Glutamatergic neuron (in vitro differentiated cells): Measurements from ENCODE around the gene PALLD. TPM values are rescaled to one million over a fixed set of nuclear protein-coding genes. Genes with fewer than 3 reads are reported as not detected.

Experiments used
- DNase-seq: peaks from one replicate; pipeline ENCODE4 v3.0.0; 2022
- H3K27ac Mint-ChIP-seq: one replicate; pipeline ENCODE4 v1.8.0; 2020; ENCODE audit warnings: mild to moderate bottlenecking, mixed read lengths, inconsistent platforms; ENCODE audit not compliant: unreplicated experiment
- H3K27me3 Mint-ChIP-seq: one replicate; pipeline ENCODE4 v1.8.0; 2020; ENCODE audit warnings: mild to moderate bottlenecking, moderate library complexity, mixed read lengths, inconsistent platforms; ENCODE audit not compliant: unreplicated experiment
- H3K36me3 Mint-ChIP-seq: one replicate; pipeline ENCODE4 v1.8.0; 2020; ENCODE audit warnings: mild to moderate bottlenecking, mixed read lengths, inconsistent platforms; ENCODE audit not compliant: unreplicated experiment
- H3K4me1 Mint-ChIP-seq: one replicate; pipeline ENCODE4 v1.8.0; 2020; ENCODE audit warnings: mild to moderate bottlenecking, low read depth, mixed read lengths, inconsistent platforms; ENCODE audit not compliant: unreplicated experiment
- H3K4me3 Mint-ChIP-seq: one replicate; pipeline ENCODE4 v1.8.0; 2020; ENCODE audit warnings: mild to moderate bottlenecking, mixed read lengths, inconsistent platforms; ENCODE audit not compliant: unreplicated experiment
- H3K9me3 Mint-ChIP-seq: one replicate; pipeline ENCODE4 v1.8.0; 2020; ENCODE audit warnings: mild to moderate bottlenecking, moderate library complexity, mixed read lengths, inconsistent platforms; ENCODE audit not compliant: unreplicated experiment
- total RNA-seq: library from RNA; stranded (reverse); fragmentation: NEBNext Ultra II Directional; extraction: Animal tissue kit (Norgen Biotek cat#: 25700); gene quantifications from one replicate; pipeline ENCODE4 v1.2.1, GENCODE V29; 2021; ENCODE audit not compliant: unreplicated experiment
- TF ChIP-seq, protein P1 (sequence below): fragments of 200-600 bp; sonication (generic); IDR thresholded peaks from one replicate; pipeline ENCODE4 v1.5.0; 2021; ENCODE audit not compliant: partially characterized antibody, unreplicated experiment

The PALLD gene
- total RNA-seq, 1 donor from 2014 or later: 37.5 TPM

DNA sequence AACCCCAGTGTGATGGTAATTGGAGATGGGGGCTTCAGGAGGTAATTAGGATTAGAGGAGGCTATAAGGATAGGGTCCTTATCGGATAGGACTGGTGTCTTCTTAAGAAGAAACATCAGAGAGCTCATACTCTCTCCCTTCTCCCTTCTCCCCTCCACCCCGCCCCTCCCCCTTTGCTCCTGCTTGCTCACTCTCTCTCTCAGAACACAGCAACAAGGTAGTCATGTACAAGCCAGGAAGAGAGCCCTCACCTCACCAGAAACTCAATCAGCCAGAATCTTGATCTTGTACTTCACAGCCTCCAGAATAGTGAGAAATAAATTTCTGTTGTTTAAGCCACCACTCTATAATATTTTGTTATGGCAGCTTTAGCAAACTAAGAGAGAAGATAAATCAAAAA, 21.1 kb upstream of the PALLD start:
- TF ChIP-seq, protein P1, sequence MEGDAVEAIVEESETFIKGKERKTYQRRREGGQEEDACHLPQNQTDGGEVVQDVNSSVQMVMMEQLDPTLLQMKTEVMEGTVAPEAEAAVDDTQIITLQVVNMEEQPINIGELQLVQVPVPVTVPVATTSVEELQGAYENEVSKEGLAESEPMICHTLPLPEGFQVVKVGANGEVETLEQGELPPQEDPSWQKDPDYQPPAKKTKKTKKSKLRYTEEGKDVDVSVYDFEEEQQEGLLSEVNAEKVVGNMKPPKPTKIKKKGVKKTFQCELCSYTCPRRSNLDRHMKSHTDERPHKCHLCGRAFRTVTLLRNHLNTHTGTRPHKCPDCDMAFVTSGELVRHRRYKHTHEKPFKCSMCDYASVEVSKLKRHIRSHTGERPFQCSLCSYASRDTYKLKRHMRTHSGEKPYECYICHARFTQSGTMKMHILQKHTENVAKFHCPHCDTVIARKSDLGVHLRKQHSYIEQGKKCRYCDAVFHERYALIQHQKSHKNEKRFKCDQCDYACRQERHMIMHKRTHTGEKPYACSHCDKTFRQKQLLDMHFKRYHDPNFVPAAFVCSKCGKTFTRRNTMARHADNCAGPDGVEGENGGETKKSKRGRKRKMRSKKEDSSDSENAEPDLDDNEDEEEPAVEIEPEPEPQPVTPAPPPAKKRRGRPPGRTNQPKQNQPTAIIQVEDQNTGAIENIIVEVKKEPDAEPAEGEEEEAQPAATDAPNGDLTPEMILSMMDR: no peak
- Mint-ChIP-seq H3K9me3 (no peaks in the 10 kb centered on the region), H3K36me3 (no peaks in the 10 kb centered on the region), H3K4me1 (no peaks in the 10 kb centered on the region), H3K27ac (no peak overlapping the region), H3K27me3 (no peaks in the 10 kb centered on the region), H3K4me3 (no peak overlapping the region)
- DNase-seq: peak; percentile 40

DNA sequence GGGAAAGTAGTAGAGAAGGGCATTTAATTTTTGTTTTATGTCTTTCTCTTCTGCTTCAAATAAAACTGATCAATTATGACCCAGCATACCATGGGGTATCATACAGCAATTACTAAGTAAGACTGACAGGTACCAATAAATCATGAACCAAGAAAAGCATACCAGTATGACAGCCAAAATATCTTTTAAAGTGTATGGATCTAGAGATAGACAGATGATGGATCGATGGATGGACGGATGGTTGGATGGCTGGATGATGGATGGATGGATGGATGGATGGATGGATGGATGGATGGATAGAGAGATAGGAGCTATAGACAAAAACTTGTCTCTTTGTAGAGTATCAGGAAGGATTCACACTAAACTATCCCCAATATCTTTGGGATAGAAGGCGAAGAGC, 18.0 kb upstream of the PALLD start:
- no peak for DNase-seq
- H3K4me3 Mint-ChIP-seq: peak overlapping the region; percentile 27
- H3K27me3 Mint-ChIP-seq: peaks cover 2% of the 10 kb centered on the region
- no peaks in the 10 kb centered on the region for H3K36me3 Mint-ChIP-seq
- no peaks in the 10 kb centered on the region for H3K4me1 Mint-ChIP-seq
- peaks cover 2% of the 10 kb centered on the region for H3K9me3 Mint-ChIP-seq
- TF ChIP-seq, protein P1: no peak
- H3K27ac Mint-ChIP-seq: no peak overlapping the region

DNA sequence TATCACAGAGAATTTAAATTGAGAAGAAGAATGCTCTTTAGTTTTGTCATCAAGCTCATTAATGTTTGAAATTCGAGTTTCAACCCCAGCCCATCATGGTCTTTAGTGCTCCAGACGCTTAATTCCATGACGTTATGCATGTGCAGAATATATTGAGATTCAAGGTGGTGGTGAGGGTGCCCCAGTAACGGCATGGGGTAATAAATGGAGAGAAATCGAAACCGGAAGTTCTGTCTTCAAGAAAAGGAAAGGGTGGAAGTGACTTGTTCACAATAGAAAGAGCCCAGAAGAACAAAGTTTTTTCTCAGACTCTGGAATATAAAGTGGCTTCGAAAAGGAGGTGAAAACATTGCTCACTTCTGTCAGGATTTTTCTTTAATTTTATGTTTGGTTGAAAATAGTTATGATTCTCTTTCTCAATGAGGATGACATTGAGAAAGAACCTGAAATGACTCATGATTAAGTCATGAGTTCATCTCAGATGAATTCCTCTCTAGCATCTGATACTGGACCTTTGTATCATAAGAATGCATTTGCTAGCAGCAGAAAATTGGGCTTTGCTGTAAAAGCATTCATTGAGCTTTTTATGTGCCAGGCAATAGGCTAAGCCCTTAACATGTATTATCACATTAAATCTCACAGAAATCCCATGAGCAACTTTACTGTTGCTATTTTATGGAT, 15.8 kb upstream of the PALLD start:
- TF ChIP-seq, protein P1: no peak
- Mint-ChIP-seq H3K27me3 (peaks cover 6% of the 10 kb centered on the region), H3K36me3 (no peaks in the 10 kb centered on the region), H3K4me3 (peak overlapping the region; percentile 91), H3K27ac (no peak overlapping the region), H3K9me3 (peaks cover 2% of the 10 kb centered on the region), H3K4me1 (peaks cover 6% of the 10 kb centered on the region)
- DNase-seq: no peak

DNA sequence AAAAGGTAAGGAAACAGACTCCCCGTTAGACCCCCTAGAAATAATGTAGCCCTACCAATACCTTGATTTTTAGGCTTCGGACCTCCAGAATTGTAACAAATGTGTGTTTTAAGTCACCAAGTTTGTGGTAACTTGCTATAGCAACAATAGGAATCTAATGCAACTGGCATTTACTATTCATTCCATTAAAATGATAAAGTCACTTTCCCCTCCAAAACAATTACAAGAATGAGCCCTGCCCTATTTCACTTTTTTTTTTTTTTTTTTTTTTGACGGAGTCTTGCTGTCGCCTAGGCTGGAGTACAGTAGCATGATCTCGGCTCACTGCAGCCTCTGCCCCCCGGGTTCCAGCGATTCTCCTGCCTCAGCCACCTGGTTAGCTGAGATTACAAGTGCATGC, 13.0 kb upstream of the PALLD start:
- Mint-ChIP-seq H3K36me3 (no peaks in the 10 kb centered on the region), H3K4me1 (peaks cover 7% of the 10 kb centered on the region), H3K27me3 (peaks cover 6% of the 10 kb centered on the region), H3K4me3 (no peak overlapping the region), H3K9me3 (peaks cover 2% of the 10 kb centered on the region), H3K27ac (no peak overlapping the region)
- DNase-seq: no peak
- TF ChIP-seq, protein P1: no peak

DNA sequence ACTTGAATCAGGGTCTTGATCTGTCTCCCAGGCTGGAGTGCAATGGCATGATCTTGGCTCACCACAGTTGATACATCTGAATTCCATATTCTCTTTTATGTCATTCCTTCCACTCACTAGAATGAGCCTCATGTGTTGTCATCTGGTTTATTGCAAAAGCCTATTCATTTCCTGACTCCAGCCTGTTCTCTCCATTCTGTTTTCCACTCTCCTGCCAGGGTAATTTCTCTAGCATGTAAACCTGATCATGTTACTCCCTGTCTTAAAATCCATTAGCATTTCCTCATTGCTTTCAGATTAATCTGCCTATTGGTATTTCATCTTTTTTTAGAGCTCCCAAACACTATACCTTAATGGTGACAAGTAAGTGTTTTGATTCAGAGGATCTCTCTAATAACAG, 12.2 kb upstream of the PALLD start:
- DNase-seq: no peak
- Mint-ChIP-seq H3K4me3 (no peak overlapping the region), H3K4me1 (peaks cover 7% of the 10 kb centered on the region), H3K36me3 (no peaks in the 10 kb centered on the region), H3K27me3 (peaks cover 6% of the 10 kb centered on the region), H3K9me3 (peaks cover 2% of the 10 kb centered on the region), H3K27ac (no peak overlapping the region)
- TF ChIP-seq, protein P1: no peak
